NK-92 treated with Interleukin-12 subunit alpha and Interleukin-12 subunit beta, amount 100 ng/mL, for 24 hours (cell line): ENCODE results near the gene ARL14EPL.
A peak's percentile ranks its signal among the peaks of the same experiment; 100 is the strongest.

Experiments used
- DNase-seq: peaks from one replicate; lab custom pipeline; 2025; lab: John Stamatoyannopoulos, UW

Gene ARL14EPL

GRCh38 chr5:116032094-116032517 is at the start of gene ARL14EPL:
TSS of gene ARL14EPL (plus strand) at chr5:116032472. CDS start at chr5:116051466, 18,994 bp downstream.
- DNase-seq, result peak; percentile 71

GRCh38 chr5:115983519-115983918 is 48.8 kb upstream of the ARL14EPL start:
- DNase-seq, result no peak

GRCh38 chr5:115985802-115986757 is 46.2 kb upstream of the ARL14EPL start:
- no peak for DNase-seq

GRCh38 chr5:115988002-115988401 is 44.3 kb upstream of the ARL14EPL start:
- no peak for DNase-seq

GRCh38 chr5:115992848-115993350 is 39.4 kb upstream of the ARL14EPL start:
- DNase-seq, result no peak

- no peak for DNase-seq
Observed at GRCh38 chr5:115995351-115995750, 36.9 kb upstream of the ARL14EPL start.

- no peak for DNase-seq
Observed at GRCh38 chr5:116002116-116002906, 30.0 kb upstream of the ARL14EPL start.

GRCh38 chr5:116004248-116004647 is 28.0 kb upstream of the ARL14EPL start:
- DNase-seq, result no peak

- no peak for DNase-seq
Observed at GRCh38 chr5:116009806-116010205, 22.5 kb upstream of the ARL14EPL start.

- no peak for DNase-seq
Observed at GRCh38 chr5:116011046-116011445, 21.2 kb upstream of the ARL14EPL start.

GRCh38 chr5:116013207-116013785 is 19.0 kb upstream of the ARL14EPL start:
- no peak for DNase-seq

- DNase-seq, result no peak
Observed at GRCh38 chr5:116013936-116014335, 18.3 kb upstream of the ARL14EPL start.

GRCh38 chr5:116023619-116024018 is 8.7 kb upstream of the ARL14EPL start:
- DNase-seq, result no peak

GRCh38 chr5:116025866-116026265 is 6.4 kb upstream of the ARL14EPL start:
- no peak for DNase-seq

GRCh38 chr5:116032991-116033390 is 719 bp downstream of the ARL14EPL start:
- DNase-seq, result no peak

- peak; percentile 33 for DNase-seq
Observed at GRCh38 chr5:116035123-116035522, 2.9 kb downstream of the ARL14EPL start.

- DNase-seq, result no peak
Observed at GRCh38 chr5:116037236-116037822, 5.1 kb downstream of the ARL14EPL start.

- DNase-seq, result peak; percentile 9
Observed at GRCh38 chr5:116038817-116039216, 6.5 kb downstream of the ARL14EPL start.

GRCh38 chr5:116042375-116042774 is 10.1 kb downstream of the ARL14EPL start:
- DNase-seq, result no peak

- DNase-seq, result no peak
Observed at GRCh38 chr5:116044073-116044472, 11.8 kb downstream of the ARL14EPL start.

GRCh38 chr5:116045821-116046220 is 13.5 kb downstream of the ARL14EPL start:
- no peak for DNase-seq

- DNase-seq, result no peak
Observed at GRCh38 chr5:116046261-116046660, 14.0 kb downstream of the ARL14EPL start.
